GM19438 (cell line): Measurements from ENCODE around the gene SLAMF1.
"Not testable (repeated sequence)": the region's sequence is repeated elsewhere in the genome, so short reads cannot be mapped to it uniquely, and the experiment has no call there.

Source experiments
- ATAC-seq: cut with Tn5 transposase; IDR thresholded peaks from one replicate; pipeline ENCODE4 v1.9.1; 2021; ENCODE audit warnings: low read depth; ENCODE audit not compliant: unreplicated experiment

The SLAMF1 gene

GRCh38 chr1:160567858-160568682 is 78.8 kb downstream of the SLAMF1 start:
- ATAC-seq = no peak

GRCh38 chr1:160567341-160567740 is 79.5 kb downstream of the SLAMF1 start:
- ATAC-seq = no peak

- ATAC-seq = no peak
Observed at GRCh38 chr1:160565564-160565963, 81.3 kb downstream of the SLAMF1 start.

GRCh38 chr1:160563230-160563629 is 83.6 kb downstream of the SLAMF1 start:
- not testable (repeated sequence) for ATAC-seq

- not testable (repeated sequence) for ATAC-seq
Observed at GRCh38 chr1:160562745-160563144, 84.1 kb downstream of the SLAMF1 start.

GRCh38 chr1:160560806-160561205 is 86.0 kb downstream of the SLAMF1 start:
- no peak for ATAC-seq

GRCh38 chr1:160560045-160560705 is 86.7 kb downstream of the SLAMF1 start:
- ATAC-seq = no peak

GRCh38 chr1:160559437-160559836 is 87.4 kb downstream of the SLAMF1 start:
- ATAC-seq = not testable (repeated sequence)

- ATAC-seq = no peak
Observed at GRCh38 chr1:160558660-160559380, 88.0 kb downstream of the SLAMF1 start.
